ENCODE measurements around the gene SPC24.

SPC24 gene

GRCh38 chr19:11177592-11177991 lies 22.0 kb upstream of the SPC24 start:
- Histone ChIP-seq H3K27me3 (no peaks in the 10 kb centered on the region), H3K36me3 (no peaks in the 10 kb centered on the region), H3K9me3 (no peaks in the 10 kb centered on the region), H3K4me3 (ENCODE audit: low read depth in 1 of 2, low read length in 1 of 2) (no peak overlapping the region), H3K27ac (no peak overlapping the region), H3K4me1 (ENCODE audit: control insufficient read depth in 1 of 2, insufficient read depth in 1 of 2, low read depth in 1 of 2, low read length in 1 of 2) (no peaks in the 10 kb centered on the region)
- TF ChIP-seq CTCF (IDR thresholded peaks at IDR 0.05) = no peak

DNA sequence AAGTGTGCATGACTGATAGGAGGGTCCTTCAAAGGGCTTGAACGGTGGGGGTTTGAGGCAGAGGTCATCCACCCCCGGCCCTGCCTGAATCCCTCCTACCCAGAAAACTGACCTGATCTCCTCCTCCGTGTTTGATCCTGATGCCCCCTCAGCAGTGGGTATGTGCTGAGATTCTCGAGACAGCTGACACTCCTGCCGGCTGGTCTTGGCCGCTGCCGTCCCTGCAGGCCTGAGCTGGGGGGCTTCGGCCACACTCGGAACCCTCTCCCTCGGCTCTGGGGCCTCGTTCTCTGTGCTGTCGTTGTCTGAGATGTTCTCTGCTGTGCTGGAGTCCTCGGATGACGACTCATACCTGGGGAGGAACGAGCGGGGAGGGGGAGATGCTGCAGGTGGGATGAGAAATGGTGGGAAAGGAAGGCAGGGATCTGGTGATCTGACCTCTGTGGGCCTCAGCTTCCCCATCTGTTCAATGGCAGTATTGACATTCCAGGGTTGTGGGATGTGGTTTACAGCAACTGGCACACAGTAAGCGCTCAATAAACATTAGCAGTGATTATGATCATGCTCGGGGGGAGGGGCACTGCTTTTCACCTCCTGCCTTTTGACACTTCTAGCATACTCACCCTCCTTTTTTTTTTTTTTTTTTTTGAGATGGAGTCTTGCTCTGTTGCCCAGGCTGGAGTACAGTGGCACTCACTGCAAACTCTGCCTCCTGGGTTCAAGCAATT lies 21.0 kb upstream of the SPC24 start:
- Histone ChIP-seq H3K36me3 (no peaks in the 10 kb centered on the region), H3K27ac (no peak overlapping the region), H3K27me3 (no peaks in the 10 kb centered on the region), H3K9me3 (no peaks in the 10 kb centered on the region), H3K4me3 (ENCODE audit: low read depth in 1 of 2, low read length in 1 of 2) (no peak overlapping the region), H3K4me1 (ENCODE audit: control insufficient read depth in 1 of 2, insufficient read depth in 1 of 2, low read depth in 1 of 2, low read length in 1 of 2) (no peaks in the 10 kb centered on the region)
- no peak for TF ChIP-seq CTCF (IDR thresholded peaks at IDR 0.05)

DNA sequence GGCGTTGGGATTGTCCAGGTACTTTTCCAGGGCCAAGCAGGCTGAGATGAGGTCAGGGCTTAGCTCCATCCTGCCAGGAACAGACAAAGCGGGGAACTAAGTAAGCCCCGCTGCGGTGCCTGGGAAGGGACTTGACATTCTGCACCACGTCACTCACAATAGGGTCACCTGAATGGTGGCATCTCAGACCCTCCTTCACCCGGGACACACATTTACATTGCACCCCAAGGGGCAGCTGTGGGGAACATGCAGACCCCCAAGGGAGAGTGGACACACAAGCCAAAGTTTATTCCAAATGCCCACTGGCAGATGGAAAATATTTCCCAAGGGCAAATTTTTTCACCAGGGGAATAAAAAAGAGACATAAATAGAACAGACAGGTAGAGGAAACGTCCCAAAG lies 20.3 kb upstream of the SPC24 start:
- no peaks in the 10 kb centered on the region for H3K27me3 ChIP-seq
- no peaks in the 10 kb centered on the region for H3K4me1 ChIP-seq (ENCODE audit: control insufficient read depth in 1 of 2, insufficient read depth in 1 of 2, low read depth in 1 of 2, low read length in 1 of 2)
- no peak overlapping the region for H3K27ac ChIP-seq
- H3K4me3 ChIP-seq (ENCODE audit: low read depth in 1 of 2, low read length in 1 of 2) = no peak overlapping the region
- no peaks in the 10 kb centered on the region for H3K9me3 ChIP-seq
- no peak for TF ChIP-seq CTCF (IDR thresholded peaks at IDR 0.05)
- no peaks in the 10 kb centered on the region for H3K36me3 ChIP-seq

DNA sequence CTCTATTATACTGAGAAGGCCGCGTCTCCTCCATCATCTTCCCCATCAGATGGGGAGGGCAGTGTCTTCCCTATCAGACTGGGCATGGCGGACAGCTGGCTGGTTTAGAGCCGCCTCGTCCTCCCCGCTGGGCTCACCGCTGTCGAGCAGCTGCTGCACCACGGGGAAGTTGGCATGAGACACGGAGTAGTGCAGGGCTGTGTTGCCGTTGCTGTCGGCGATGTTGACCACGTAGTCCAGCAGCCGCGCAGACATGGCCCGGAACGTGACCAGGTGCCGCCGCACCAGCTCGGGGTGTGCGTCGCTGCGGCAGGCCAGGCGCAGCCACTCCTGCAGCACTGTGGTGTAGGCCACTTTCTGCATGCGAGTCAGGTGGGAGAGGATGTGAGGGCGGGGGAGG lies 18.8 kb upstream of the SPC24 start:
- H3K27me3 ChIP-seq = no peaks in the 10 kb centered on the region
- no peak for TF ChIP-seq CTCF (IDR thresholded peaks at IDR 0.05)
- no peak overlapping the region for H3K4me3 ChIP-seq (ENCODE audit: low read depth in 1 of 2, low read length in 1 of 2)
- H3K36me3 ChIP-seq = no peaks in the 10 kb centered on the region
- no peaks in the 10 kb centered on the region for H3K9me3 ChIP-seq
- no peak overlapping the region for H3K27ac ChIP-seq
- H3K4me1 ChIP-seq (ENCODE audit: control insufficient read depth in 1 of 2, insufficient read depth in 1 of 2, low read depth in 1 of 2, low read length in 1 of 2) = no peaks in the 10 kb centered on the region

DNA sequence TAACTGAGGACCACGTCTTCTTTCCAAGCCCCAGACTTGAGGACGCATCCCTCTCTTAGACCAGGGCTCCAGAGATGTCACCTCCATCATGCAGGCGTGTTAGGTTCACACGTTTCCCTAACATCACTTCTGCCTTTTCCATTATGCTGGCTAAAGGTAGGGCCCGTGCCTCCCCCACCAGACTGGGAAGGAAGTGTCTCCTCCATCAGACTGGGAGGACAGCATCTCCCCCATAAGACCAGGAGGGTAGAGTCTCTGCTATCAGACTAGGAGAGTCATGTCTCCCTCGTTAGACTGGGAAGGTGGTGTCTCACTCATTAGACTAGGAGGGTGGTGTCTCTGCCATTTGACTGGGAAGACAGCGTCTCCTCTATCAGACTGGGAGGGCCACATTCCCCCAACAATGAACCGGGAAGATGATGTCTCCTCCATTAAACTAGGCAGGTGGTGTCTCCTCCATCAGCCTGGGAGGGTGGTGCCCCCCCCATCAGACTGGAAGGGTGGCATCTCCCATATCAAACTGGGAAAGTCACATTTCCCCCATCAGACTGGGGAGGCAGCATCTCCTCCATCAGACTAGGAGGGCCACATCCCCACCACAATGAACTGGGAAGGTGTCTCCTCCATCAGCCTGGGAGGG lies 18.1 kb upstream of the SPC24 start:
- no peaks in the 10 kb centered on the region for H3K4me1 ChIP-seq (ENCODE audit: control insufficient read depth in 1 of 2, insufficient read depth in 1 of 2, low read depth in 1 of 2, low read length in 1 of 2)
- H3K27ac ChIP-seq = no peak overlapping the region
- H3K9me3 ChIP-seq = no peaks in the 10 kb centered on the region
- no peaks in the 10 kb centered on the region for H3K36me3 ChIP-seq
- TF ChIP-seq CTCF (IDR thresholded peaks at IDR 0.05) = no peak
- no peaks in the 10 kb centered on the region for H3K27me3 ChIP-seq
- no peak overlapping the region for H3K4me3 ChIP-seq (ENCODE audit: low read depth in 1 of 2, low read length in 1 of 2)
